WTC11 (cell line): ENCODE measurements around the gene CCBE1.

Experiments used
- CTCF ChIP-seq: fragments of 200-600 bp; IDR thresholded peaks from 2 replicates; pipeline ENCODE4 v1.8.0; 2022; ENCODE audit warnings: antibody characterized with exemption
- MLX ChIP-seq: sonication (generic); formaldehyde crosslinking; IDR thresholded peaks from 2 replicates; pipeline ENCODE4 v1.8.1; 2023; ENCODE audit warnings: mild to moderate bottlenecking, missing genetic modification reagents, moderate library complexity
- STAT6 ChIP-seq: sonication (generic); formaldehyde crosslinking; conservative IDR thresholded peaks from 2 replicates; pipeline ENCODE4 v1.8.1; 2023; ENCODE audit warnings: mild to moderate bottlenecking, low read depth, missing genetic modification reagents, moderate library complexity
- TCF7 ChIP-seq: sonication (generic); formaldehyde crosslinking; IDR thresholded peaks from 2 replicates; pipeline ENCODE4 v1.8.0; 2022; ENCODE audit warnings: mild to moderate bottlenecking, low read depth, missing genetic modification reagents, moderate library complexity
- ZBTB43 ChIP-seq: sonication (generic); formaldehyde crosslinking; IDR thresholded peaks from 2 replicates; pipeline ENCODE4 v1.8.1; 2023; ENCODE audit warnings: mild to moderate bottlenecking, missing genetic modification reagents
- ZNF121 ChIP-seq: sonication (generic); formaldehyde crosslinking; IDR thresholded peaks from 2 replicates; pipeline ENCODE4 v1.8.0; 2023; ENCODE audit warnings: missing genetic modification reagents
- TF ChIP-seq, protein P1 (sequence below): sonication (generic); formaldehyde crosslinking; IDR thresholded peaks from 2 replicates; pipeline ENCODE4 v1.8.0; 2023; ENCODE audit warnings: missing genetic modification reagents, mild to moderate bottlenecking, borderline replicate concordance

- TF ChIP-seq ZBTB43 (no peak), ZNF121 (CRISPR knock-in tag) (no peak), MLX (CRISPR knock-in tag) (no peak), CTCF (no peak), STAT6 (CRISPR knock-in tag) (no peak), TCF7 (CRISPR knock-in tag) (no peak)
- TF ChIP-seq, protein P1, sequence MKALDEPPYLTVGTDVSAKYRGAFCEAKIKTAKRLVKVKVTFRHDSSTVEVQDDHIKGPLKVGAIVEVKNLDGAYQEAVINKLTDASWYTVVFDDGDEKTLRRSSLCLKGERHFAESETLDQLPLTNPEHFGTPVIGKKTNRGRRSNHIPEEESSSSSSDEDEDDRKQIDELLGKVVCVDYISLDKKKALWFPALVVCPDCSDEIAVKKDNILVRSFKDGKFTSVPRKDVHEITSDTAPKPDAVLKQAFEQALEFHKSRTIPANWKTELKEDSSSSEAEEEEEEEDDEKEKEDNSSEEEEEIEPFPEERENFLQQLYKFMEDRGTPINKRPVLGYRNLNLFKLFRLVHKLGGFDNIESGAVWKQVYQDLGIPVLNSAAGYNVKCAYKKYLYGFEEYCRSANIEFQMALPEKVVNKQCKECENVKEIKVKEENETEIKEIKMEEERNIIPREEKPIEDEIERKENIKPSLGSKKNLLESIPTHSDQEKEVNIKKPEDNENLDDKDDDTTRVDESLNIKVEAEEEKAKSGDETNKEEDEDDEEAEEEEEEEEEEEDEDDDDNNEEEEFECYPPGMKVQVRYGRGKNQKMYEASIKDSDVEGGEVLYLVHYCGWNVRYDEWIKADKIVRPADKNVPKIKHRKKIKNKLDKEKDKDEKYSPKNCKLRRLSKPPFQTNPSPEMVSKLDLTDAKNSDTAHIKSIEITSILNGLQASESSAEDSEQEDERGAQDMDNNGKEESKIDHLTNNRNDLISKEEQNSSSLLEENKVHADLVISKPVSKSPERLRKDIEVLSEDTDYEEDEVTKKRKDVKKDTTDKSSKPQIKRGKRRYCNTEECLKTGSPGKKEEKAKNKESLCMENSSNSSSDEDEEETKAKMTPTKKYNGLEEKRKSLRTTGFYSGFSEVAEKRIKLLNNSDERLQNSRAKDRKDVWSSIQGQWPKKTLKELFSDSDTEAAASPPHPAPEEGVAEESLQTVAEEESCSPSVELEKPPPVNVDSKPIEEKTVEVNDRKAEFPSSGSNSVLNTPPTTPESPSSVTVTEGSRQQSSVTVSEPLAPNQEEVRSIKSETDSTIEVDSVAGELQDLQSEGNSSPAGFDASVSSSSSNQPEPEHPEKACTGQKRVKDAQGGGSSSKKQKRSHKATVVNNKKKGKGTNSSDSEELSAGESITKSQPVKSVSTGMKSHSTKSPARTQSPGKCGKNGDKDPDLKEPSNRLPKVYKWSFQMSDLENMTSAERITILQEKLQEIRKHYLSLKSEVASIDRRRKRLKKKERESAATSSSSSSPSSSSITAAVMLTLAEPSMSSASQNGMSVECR (CRISPR knock-in tag) = no peak
Observed at GRCh38 chr18:59460072-59460420, 237.2 kb downstream of the CCBE1 start.
